Skeletal muscle tissue (tissue), 4 donors: ENCODE measurements around the gene SORCS3. TPM values are rescaled to one million over a fixed set of nuclear protein-coding genes. Genes with fewer than 3 reads are reported as not detected.

Experiments
- H3K27ac ChIP-seq: one replicate; pipeline ENCODE4 v1.7.0; 2013; ENCODE audit warnings: mild to moderate bottlenecking, low read depth, low read length, inconsistent platforms
- H3K27me3 ChIP-seq, 3 donors: one replicate each; pipeline ENCODE4 v1.7.0; 2013; ENCODE audit warnings: low read length in 3 of 3; ENCODE audit not compliant: control insufficient read depth in 3 of 3, insufficient read depth in 3 of 3
- H3K36me3 ChIP-seq, 3 donors: one replicate each; pipeline ENCODE4 v1.7.0; 2013; ENCODE audit warnings: low read length in 3 of 3; ENCODE audit not compliant: control insufficient read depth in 3 of 3, insufficient read depth in 3 of 3
- H3K4me1 ChIP-seq, 3 donors: one replicate each; pipeline ENCODE4 v1.7.0; 2013; ENCODE audit warnings: low read length in 3 of 3, mild to moderate bottlenecking in 3 of 3; ENCODE audit not compliant: control insufficient read depth in 3 of 3, insufficient read depth in 3 of 3
- H3K4me3 ChIP-seq, 3 donors: one replicate each; pipeline ENCODE4 v1.7.0; 2013; ENCODE audit warnings: low read length in 3 of 3
- H3K9ac ChIP-seq, 3 donors: one replicate each; pipeline ENCODE4 v1.7.0; 2013; ENCODE audit warnings: low read length in 3 of 3, mild to moderate bottlenecking in 3 of 3, moderate library complexity in 2 of 3, low read depth in 1 of 3
- H3K9me3 ChIP-seq, 3 donors: one replicate each; pipeline ENCODE4 v1.7.0; 2013; ENCODE audit warnings: low read length in 3 of 3; ENCODE audit not compliant: control insufficient read depth in 3 of 3
- total RNA-seq: library from RNA; depleted of rRNA; stranded (reverse); fragments of >200 nt; gene quantifications from one replicate; pipeline ENCODE4 v1.2.3, GENCODE V29; 2014
- donor health status: Osteomylitis.

The SORCS3 gene
- total RNA-seq, 1 donor from 2014 or later = 0.52 TPM

- Histone ChIP-seq H3K4me3 (no peak overlapping the region), H3K9me3 (no peaks in the 10 kb centered on the region), H3K27me3 (peaks cover 0 to 3% (median 0%) of the 10 kb centered on the region in 3 donors), H3K9ac (no peak overlapping the region), H3K27ac (no peak overlapping the region), H3K4me1 (no peaks in the 10 kb centered on the region), H3K36me3 (no peaks in the 10 kb centered on the region)
Observed at GRCh38 chr10:104762793-104763192, 121.7 kb downstream of the SORCS3 start.

GRCh38 chr10:104766341-104766740 is 125.3 kb downstream of the SORCS3 start:
- H3K9me3 ChIP-seq = no peaks in the 10 kb centered on the region

DNA sequence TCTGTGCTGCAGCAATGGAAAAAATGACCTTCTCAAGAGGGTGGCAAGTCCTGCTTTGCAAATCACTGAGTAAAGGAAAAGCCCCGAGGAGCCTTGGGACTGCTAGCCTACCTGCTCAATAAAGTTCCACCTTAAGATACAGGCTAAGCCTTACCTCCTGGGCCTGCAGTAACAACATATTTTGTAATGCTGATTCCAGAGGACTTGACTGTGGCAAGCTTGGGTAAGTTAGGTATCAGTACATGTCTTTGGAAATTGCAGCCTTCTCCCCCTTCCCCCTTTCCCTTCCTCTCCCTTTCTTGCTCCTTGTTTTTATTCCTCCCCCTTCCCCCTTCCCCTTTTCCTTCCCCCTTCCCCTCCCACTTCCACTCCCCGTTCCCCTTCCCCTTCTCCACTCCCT is 126.2 kb downstream of the SORCS3 start:
- Histone ChIP-seq H3K36me3 (no peaks in the 10 kb centered on the region), H3K27ac (no peak overlapping the region), H3K9ac (no peak overlapping the region), H3K27me3 (peaks cover 0 to 3% (median 3%) of the 10 kb centered on the region in 3 donors), H3K4me3 (no peak overlapping the region), H3K9me3 (no peaks in the 10 kb centered on the region), H3K4me1 (no peaks in the 10 kb centered on the region)

More at GRCh38 chr10:104766341-104766740, 125.3 kb downstream of the SORCS3 start:
- no peak overlapping the region for H3K4me3 ChIP-seq
- no peak overlapping the region for H3K9ac ChIP-seq
- H3K27ac ChIP-seq = no peak overlapping the region
- peaks cover 0 to 3% (median 3%) of the 10 kb centered on the region in 3 donors for H3K27me3 ChIP-seq
- no peaks in the 10 kb centered on the region for H3K36me3 ChIP-seq
- no peaks in the 10 kb centered on the region for H3K4me1 ChIP-seq

DNA sequence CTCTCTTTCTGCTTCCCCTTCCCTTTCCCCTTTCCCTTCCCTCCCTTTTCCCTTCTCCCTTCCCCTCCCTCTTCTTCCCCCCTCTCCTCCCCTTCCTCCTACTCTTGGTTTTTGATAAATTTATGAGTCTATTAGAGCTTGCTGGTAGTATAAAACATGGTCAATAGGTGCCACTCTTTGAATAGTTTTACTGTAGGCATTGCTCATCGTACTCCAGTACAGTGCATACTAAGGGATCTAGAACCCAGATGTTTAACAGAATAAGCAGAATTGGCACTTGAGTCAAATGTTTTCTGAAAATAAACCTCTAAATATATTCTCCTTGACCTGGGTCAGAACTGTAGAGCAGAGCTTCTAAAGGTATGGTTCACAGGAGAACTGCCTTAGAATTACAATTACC is 126.7 kb downstream of the SORCS3 start:
- peaks cover 0 to 4% (median 3%) of the 10 kb centered on the region in 3 donors for H3K27me3 ChIP-seq
- H3K36me3 ChIP-seq = no peaks in the 10 kb centered on the region
- no peak overlapping the region for H3K9ac ChIP-seq
- H3K27ac ChIP-seq = no peak overlapping the region
- no peaks in the 10 kb centered on the region for H3K9me3 ChIP-seq
- no peak overlapping the region for H3K4me3 ChIP-seq
- H3K4me1 ChIP-seq = no peaks in the 10 kb centered on the region

DNA sequence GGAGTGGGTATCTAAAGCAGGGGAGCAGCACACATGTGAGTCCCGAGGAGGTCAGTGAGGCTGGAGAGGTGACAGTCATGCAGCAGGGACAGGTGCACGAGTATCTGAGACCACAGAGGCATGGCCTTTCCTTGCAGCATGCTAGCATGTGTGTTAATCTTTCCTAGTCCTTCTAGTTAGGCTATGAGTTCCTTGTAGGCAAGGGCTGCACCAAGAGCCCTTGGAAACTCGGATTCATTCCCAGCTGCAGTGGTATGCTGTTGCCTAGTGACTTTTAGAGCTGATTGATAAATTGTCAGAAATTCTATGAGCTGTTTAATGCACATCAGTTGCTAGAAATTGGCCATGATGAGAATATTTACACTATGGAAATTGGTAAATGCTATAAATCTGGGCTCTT is 132.0 kb downstream of the SORCS3 start:
- no peak overlapping the region for H3K4me3 ChIP-seq
- H3K9me3 ChIP-seq = no peaks in the 10 kb centered on the region
- peaks cover 0 to 8% (median 6%) of the 10 kb centered on the region in 3 donors for H3K27me3 ChIP-seq
- no peak overlapping the region for H3K27ac ChIP-seq
- H3K36me3 ChIP-seq = no peaks in the 10 kb centered on the region
- no peak overlapping the region for H3K9ac ChIP-seq
- H3K4me1 ChIP-seq = no peaks in the 10 kb centered on the region

DNA sequence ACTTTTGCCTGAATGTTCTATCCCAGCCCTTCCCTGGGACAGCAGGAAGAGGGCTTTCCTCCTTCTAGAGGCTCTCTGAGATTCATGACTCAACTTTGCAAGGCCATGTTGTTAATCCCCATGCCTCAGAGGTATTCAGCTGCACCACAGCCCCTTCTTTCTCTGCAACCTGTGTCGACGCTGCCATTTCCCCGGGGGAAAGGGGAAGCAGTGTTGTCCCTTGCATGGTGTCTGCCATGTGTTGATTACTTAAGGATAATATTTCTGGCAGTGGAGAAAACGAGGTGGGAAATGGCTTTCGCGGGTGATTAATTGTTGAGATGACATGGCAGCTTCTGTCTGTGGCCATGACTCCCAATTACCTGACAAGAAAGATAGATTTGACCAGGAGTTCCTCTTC is 133.1 kb downstream of the SORCS3 start:
- Histone ChIP-seq H3K9ac (no peak overlapping the region), H3K4me3 (no peak overlapping the region), H3K36me3 (no peaks in the 10 kb centered on the region), H3K4me1 (no peaks in the 10 kb centered on the region), H3K27me3 (peaks cover 0 to 6% (median 6%) of the 10 kb centered on the region in 3 donors), H3K27ac (no peak overlapping the region), H3K9me3 (no peaks in the 10 kb centered on the region)

GRCh38 chr10:104777086-104777799 is 136.2 kb downstream of the SORCS3 start:
- Histone ChIP-seq H3K27ac (no peak overlapping the region), H3K9ac (no peak overlapping the region), H3K27me3 (peaks cover 0 to 6% (median 5%) of the 10 kb centered on the region in 3 donors), H3K4me1 (no peaks in the 10 kb centered on the region), H3K4me3 (no peak overlapping the region), H3K36me3 (no peaks in the 10 kb centered on the region), H3K9me3 (no peaks in the 10 kb centered on the region)

DNA sequence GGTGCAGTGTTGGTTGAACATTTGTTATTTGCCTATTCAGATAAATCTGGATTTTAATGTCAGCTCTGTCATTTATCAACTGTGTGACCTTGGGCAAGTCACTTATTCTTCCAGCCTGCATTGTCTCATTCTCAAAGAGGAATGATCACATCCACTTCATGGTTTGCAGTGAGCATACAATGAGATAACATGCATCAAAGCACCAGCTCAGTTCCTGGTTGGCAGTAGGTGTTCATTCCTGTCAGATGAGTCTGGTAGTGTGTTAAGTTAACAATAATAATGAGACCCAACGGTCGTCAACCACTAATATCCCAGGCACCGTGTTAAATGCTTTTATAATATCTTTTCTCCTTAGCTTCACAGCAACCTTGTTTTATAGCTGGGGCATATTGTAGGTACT is 137.3 kb downstream of the SORCS3 start:
- Histone ChIP-seq H3K9ac (no peak overlapping the region), H3K4me3 (no peak overlapping the region), H3K36me3 (no peaks in the 10 kb centered on the region), H3K4me1 (no peaks in the 10 kb centered on the region), H3K27ac (no peak overlapping the region), H3K9me3 (no peaks in the 10 kb centered on the region), H3K27me3 (peaks cover 0 to 3% (median 0%) of the 10 kb centered on the region in 3 donors)

- Histone ChIP-seq H3K27me3 (peaks cover 0 to 3% (median 0%) of the 10 kb centered on the region in 3 donors), H3K4me1 (no peaks in the 10 kb centered on the region), H3K9me3 (no peaks in the 10 kb centered on the region), H3K36me3 (no peaks in the 10 kb centered on the region), H3K27ac (no peak overlapping the region), H3K9ac (no peak overlapping the region), H3K4me3 (no peak overlapping the region)
Observed at GRCh38 chr10:104779701-104780100, 138.6 kb downstream of the SORCS3 start.

DNA sequence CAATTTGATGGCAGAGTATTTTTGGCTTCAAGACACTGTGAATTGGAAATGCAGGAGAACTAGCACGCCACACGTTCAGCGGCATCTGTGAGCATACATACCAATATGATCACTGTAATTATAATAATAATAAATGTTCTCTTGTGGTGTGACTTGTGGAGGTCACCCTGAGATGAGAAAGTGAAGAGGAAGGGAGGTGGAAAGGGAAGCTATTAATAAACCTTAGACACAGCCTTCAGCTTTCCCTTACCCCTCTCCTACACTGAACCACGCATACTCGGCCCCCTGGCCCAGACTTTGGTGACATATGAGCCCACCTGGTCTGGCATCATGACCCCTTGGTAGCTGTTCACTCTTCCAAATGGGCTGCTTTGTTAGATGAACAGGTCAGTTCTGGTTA is 139.1 kb downstream of the SORCS3 start:
- Histone ChIP-seq H3K9me3 (no peaks in the 10 kb centered on the region), H3K9ac (no peak overlapping the region), H3K27ac (no peak overlapping the region), H3K27me3 (peaks cover 0 to under 1% (median 0%) of the 10 kb centered on the region in 3 donors), H3K4me3 (no peak overlapping the region), H3K4me1 (no peaks in the 10 kb centered on the region), H3K36me3 (no peaks in the 10 kb centered on the region)
